ENCODE data around the gene MYH9. TPM values are rescaled to one million over a fixed set of nuclear protein-coding genes. Genes with fewer than 3 reads are reported as not detected.
A peak's percentile ranks its signal among the peaks of the same experiment; 100 is the strongest.

Gene MYH9
- total RNA-seq, 1 experiment from 2014 or later: 308 TPM

DNA sequence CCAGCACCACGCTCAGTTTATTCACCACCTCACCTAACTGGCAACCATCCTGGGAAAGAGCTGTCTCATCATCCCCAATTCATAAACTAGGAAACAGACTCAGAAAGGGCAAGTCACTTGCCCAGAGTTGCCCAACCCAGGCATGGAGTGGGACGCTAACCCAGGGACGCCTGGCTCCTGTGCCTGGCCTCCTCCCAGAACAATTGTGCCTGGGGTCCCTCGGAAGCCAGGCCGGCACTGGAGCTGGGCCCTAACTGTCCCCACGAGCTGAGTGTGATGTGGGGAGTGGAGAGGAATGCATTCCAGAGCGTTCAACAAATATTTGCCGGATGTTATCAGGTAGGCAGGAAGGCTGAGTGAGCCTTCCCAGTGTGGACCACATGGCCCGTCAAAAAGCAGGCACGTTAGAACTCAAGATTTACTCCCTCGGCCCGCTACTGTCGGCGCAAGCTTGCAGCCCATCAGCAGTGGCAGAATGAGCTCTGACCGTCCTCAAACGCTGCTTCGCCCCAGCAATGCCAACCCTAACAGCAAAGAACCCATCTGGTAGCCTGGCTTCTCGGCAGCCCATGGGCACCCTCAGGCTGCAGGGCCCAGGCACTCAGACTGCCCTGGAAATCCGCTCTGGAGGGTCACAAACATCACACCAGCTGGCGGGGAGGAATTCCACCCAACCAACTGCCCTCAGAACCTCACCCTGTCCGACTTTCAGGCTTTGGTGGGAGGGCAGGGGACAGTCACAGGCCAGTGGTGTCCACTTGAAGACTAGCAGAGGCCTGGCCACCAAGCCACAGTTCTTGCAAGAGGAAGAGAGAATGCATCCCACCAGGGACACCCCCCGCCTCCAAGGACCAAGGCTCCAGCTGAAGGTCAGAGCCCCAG, 35.6 kb downstream of the MYH9 start:
- DNase-seq (ENCODE audit: low read depth): peak; percentile 69

DNA sequence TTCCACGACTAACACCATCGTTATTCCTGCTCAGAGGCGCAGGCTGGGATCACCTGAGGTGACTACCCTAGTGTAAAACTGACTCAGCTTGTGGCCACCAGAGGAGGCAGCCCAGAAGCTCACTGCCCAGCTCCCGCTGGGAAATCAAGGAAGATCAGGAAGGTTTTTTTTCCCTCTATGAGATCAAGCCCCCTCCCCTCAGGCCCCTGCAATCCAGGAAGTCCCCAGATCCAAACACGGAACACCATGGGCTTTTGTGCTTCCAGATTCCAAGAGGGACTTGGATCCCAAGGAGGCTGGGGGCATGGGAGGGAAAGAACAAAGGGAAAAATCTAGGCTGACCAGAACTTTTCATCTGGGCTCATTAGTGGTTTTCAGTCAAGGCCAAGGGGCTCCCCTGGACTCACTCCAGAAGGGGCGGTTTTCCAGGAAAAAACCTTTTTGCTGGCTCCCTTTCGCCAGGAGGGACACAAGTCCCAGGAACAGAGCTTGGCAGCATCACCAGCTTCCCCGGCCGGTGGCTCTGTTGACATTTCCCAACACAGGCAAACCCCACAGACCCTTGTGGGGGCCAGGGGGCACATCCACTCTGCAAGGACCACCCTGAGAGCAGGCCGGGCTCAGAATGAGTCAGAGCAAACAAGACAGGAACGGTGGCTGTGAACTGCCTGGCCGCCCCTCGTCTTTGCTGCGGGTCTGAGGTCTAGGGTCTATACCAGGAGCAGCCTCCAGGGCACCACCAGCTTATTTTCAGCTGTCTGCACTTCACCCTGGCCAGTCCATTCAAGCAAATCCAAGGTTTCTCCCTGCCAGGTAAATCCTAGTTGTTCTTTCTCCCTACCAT, 36.8 kb downstream of the MYH9 start:
- DNase-seq (ENCODE audit: low read depth): peak; percentile 84

DNA sequence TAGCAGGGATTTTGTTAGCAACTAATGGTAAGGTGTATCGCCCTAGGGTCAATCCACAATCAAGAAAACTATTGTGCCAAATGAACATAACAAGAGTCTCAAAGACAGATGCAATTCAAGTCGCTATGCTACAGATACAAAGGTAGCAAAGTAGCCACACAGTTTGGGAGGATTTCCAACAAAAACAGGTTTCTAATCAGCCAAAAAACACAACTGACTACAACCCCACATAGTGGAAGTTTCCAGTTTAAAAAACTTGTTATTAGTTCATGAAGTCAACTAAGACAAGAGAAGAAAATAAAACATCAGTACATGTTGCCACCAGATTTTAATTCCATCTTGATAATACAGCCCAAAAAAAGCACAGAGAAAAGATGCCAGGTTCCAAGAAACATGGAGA, 38.0 kb downstream of the MYH9 start:
- no peak for DNase-seq (ENCODE audit: low read depth)

DNA sequence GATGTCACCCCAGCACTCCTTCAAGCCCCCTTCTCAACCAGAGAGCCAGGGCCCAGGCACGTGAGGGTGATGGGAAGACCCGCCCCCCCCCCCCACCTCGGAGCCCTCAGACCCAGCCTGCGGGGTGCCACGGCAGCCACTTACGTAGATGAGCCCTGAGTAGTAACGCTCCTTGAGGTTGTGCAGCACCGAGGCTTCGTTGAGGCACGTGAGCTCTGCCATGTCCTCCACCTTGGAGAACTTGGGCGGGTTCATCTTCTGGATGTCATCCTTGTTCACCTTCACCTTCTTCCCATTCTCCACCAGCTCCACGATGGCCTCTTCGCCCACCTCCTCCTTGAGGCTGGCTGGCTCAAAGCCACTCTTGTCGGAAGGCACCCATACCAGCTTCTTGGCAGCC, 39.0 kb downstream of the MYH9 start:
- no peak for DNase-seq (ENCODE audit: low read depth)

DNA sequence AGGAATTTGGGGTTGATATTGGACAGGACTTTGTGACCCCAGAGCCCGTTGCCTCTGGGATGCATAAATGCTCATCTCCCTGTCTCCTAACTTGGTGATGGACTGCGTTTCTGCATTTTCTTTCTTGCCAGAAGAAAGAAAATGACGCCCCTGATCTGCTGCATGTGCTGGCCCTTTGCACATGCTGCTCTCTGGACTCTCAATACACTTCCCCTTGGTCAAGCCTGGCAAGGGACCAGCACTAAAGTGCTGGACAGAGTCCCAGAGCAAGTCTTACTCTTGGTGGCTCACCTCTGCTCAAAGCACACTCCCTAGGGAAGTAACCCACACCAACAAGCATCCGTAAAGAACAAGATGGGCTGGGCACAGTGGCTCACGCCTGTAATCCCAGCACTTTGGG, 40.7 kb downstream of the MYH9 start:
- DNase-seq (ENCODE audit: low read depth): no peak

DNA sequence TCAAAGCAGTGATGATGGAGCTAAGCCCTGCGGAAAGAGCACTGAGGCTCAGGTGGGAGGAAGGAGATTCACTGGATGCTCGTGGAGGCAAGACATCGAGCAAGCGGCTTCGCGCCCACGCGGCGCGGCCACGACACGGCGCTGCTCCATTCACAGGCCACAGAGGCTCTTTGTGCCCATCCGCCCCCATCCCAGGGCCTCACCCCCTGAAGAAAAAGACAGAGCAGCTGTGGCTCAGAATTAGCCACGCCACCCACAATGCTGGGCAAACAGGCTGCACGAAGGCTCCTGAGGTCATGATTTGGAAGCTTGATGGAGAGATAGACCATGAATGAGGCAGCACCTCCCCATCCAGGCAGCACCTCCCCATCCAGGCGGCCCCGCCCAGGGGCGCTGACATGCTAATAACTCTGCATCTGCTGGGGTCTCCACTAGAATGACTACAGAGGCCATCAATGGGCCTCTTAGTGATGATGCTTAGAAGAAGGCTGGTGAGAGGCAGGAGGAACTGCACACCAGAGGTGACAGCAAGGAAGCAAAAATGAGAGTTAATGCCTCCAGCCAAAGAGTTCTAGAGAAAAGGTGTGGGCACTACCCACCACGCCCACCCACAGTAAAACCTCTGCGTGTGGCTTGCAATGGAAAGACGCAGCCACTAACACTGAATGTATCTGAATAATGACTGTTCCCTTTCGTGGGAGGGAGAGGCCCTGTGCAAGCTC, 43.5 kb downstream of the MYH9 start:
- DNase-seq (ENCODE audit: low read depth): no peak

DNA sequence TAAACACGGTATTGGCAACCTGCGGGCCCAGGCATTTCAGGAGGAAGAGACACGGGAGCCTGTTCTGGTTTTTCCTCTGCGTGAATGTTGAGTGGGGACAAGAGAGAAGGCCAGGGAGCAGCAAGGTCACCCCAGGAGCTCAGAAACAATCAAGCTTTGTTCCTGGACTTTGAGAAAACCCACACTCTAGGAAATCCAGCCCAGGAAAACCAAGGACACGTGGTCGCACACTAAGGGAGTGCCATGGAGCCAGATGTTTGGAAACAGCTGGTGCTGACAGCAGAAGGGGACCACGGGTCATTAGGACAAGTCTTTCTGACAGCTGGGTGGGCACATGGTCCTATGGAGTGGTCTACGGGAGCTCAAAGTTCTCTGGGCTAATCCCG, 44.1 kb downstream of the MYH9 start:
- DNase-seq (ENCODE audit: low read depth): no peak

DNA sequence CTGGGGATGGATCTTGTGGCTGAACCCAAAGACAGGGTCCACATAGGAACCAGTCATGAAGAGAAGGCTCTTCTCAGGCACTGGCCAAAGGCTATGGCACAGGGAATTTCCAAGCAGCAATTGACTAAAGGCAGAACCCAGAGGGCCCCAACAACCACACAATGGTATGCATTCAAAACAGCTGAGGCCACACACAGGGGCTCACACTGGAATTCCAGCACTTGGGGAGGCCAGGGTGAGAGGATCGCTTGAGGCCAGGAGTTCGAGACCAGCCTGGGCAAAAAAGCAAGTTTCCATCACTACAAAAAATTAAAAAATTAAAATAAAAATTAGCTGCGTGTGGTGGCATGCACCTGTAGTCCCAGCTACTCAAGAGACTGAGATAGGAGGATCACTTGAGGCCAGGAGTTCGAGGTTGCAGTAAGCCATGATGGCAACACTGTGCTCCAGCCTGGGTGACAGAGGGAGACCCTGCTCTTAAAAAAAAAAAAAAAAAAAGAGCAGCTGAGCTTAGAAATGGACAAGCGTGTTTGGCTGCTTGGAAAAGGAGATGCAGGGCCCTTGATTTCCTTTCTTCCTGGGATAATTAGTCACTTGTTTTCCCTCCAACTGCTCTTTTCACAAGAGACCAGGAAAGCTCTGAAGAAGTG, 44.6 kb downstream of the MYH9 start:
- DNase-seq (ENCODE audit: low read depth): no peak

DNA sequence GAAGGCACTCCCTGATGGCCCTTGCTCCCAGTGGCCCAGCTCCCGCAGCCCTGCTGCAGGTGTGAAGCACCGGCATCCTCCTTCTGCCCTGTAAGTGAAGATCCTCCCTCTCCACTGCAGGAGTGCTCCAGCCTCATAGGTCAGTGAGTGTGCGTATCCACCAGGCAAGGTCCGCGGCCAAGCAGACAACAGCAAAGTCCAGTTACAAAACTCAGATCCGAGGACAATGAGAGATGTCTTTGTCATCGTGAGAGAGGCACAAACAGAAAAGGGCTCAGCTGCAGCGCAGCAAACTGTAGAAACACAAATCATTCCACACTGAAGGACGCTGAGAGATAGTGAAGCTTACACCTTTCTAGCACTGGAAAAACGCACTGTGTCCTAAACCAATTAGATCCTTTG, 46.1 kb downstream of the MYH9 start:
- DNase-seq (ENCODE audit: low read depth): no peak

DNA sequence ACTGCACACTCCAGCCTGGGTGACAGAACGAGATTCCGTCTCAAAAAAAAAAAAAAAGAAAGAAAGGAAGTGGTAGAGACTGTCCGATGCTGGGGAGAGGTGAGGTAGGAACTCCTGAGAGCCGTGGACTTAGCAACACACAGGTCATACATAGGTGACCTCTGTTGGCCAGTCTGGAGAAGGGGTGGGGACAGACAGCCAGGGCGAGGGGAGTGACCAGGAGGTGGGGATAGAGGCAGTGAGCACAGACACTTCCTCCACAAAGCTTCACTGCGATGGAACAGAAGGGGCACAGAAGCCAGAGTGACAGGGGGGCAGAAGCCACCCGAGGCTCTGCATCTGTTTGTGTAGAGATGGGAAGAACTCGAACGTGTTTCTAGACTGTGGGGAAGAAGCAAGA, 47.1 kb downstream of the MYH9 start:
- DNase-seq (ENCODE audit: low read depth): no peak

DNA sequence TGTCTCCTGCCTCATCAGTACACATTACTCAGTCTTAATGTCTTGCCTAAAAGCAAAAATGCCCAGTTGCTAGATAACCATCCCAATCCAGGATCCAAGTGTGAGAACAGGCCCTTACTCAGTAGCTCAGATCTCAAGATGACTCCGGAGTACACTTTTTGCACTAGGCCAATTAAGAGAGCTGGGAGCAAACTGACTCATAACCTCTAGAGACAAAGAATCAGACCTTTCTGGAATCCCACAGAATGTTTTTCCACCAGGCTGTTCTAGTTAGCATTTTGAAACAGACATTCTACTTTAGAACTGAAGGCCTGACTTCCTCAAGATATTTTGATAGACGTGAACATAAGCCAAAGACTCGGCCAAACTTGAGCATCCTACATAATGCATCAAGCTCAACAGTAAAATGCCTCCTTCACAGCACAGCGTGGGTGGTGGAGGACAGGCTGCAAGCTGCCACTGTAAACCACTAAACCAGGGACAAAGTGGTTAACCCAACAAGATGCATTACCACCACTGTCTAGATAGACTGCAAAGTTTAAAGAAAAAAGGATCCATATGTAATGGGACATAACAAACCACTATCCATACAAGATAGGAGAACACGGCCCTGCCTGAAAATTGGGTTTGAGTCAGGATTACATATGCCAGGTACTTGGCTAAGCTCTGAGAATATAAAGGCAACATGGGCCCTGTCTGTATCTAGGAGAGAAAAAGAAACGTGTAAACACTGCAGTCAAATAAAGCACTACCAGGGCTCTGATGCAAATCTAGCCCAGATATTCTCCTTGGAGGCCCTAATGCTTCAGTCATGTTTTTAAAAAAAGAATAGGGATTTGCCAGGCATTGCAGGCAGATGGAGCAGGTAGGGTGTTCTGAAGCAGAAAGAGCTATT, 48.3 kb downstream of the MYH9 start:
- DNase-seq (ENCODE audit: low read depth): peak; percentile 53

DNA sequence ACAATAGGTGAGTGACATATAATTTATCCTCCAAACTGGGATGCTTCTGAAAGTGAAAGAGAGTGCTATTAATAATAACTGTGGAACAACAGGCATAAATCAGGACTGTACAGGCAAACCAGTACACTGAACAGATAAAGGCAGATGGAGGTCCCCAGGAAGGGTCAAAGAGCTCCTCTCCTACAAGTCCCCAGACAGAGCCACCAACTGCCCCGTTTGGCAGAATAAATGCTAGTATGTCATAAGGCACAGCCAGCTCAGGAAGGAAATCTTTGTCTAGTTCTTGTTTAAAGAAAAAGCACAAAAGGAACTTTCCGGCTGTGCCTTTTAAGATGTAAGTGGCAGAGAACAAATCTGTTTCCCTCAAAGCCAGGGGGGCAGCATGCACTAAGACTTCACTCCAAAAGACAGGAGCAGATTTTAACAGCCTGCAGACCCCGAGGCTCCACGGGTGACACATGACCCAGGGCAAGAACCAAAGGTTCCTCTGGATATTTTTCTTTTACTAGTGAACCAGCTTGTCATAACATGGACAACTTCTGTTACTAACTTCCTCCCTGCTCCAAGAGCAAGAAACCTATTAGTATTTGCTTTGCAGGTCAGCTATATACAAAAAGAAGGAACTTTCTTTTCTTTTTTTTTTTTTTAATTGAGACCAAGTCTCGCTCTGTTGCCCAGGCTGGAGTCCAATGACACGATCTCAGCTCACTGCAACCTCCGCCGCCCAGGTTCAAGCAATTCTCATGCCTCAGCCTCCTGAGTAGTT, 50.2 kb downstream of the MYH9 start:
- DNase-seq (ENCODE audit: low read depth): no peak

DNA sequence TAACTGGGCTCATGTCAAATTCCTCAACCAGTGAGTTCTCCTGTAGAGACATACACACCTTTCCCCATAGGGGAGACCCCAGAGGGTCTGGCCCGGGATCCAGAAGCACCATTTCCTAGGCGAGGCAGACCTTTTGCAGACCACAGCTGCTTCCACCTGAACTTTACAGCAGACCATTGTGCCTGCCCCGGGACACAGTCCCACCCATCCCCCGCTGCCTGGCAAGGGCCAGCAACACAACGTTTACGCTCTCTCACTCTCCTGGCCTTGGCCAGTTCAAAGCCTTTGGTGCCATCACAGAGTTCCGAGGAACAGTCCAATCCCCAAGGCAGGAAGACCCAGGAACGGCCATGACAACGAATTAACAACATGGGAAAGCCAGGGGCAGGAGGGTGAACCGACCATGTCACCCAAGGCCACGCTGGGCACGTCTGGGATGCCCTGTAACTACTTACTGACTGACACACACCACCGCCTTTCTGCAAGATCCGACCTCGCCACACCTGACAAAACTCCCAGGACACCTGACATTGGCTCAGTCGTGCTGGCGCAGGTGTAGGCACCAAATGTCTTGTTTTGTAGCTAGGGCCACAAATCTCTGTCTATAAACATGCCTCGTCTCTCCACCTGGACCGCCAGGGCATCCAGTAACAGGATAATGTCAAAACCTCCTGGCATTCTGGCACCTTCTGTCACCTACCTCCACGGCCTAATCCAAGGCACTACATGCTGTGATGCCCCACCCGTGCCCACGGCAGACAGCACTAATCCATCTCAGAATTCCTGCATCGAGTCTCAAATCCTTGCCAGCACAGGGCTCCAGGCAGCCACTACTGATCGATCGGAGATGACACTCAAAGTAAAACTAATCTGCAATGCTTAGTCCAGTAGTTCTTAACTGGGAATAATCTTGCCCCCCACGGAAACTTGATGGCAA, 51.3 kb downstream of the MYH9 start:
- no peak for DNase-seq (ENCODE audit: low read depth)

DNA sequence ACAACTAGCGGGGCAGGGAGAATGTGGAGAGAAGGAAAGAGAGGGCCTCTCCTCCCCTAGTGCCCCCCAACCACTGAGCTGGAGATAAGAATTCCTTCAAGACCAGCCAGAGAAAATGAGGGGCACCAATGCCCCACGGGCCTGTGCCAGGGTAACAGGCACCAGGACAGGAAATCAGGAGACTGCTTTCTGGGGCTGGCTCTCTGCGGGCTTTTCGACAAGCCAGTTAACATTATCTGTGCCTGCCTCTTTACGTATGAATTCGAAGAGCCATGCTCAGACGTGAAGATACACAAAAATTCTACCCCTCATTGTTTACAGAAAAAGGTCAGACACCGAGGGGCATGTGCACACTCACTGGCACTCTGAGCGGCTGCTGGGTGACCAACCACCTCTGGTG, 52.1 kb downstream of the MYH9 start:
- no peak for DNase-seq (ENCODE audit: low read depth)

DNA sequence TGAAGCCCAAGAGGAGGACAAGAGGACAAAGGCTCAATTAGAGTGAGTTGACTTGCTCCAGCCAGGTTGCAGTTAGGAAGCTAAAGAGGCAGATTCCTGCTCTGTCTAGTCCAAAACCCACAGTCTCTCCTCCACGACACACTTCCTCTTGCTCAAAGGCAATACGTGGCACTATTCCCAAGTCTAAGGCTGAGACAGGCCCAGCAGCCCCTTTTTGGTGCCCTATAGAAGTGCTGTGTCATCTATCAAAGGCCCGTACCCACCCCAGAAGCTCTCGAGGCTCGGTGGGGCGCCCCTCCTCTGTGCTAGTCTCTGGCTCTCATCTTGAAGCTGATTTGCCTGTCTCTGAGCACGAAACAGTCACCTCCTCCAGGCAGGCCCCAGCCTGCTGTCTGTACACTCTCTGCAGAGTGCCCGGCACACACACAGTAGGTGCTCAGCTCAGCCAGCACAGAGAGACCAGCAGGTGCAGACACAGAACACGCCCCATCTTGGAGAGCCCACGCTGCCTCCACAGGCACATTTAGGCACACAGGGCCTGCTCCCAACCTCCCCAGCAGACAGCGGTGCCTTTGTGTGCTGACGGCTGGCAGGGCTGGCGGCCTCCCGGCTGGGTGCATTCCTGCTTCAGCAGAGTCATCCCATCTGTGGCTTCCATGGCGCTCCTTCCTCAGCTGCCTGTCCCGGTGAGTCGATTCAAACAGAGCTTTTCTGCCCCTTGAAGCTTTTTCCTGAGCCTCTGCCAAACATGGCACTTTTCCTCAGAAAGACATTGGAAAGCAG, 52.8 kb downstream of the MYH9 start:
- peak; percentile 81 for DNase-seq (ENCODE audit: low read depth)

DNA sequence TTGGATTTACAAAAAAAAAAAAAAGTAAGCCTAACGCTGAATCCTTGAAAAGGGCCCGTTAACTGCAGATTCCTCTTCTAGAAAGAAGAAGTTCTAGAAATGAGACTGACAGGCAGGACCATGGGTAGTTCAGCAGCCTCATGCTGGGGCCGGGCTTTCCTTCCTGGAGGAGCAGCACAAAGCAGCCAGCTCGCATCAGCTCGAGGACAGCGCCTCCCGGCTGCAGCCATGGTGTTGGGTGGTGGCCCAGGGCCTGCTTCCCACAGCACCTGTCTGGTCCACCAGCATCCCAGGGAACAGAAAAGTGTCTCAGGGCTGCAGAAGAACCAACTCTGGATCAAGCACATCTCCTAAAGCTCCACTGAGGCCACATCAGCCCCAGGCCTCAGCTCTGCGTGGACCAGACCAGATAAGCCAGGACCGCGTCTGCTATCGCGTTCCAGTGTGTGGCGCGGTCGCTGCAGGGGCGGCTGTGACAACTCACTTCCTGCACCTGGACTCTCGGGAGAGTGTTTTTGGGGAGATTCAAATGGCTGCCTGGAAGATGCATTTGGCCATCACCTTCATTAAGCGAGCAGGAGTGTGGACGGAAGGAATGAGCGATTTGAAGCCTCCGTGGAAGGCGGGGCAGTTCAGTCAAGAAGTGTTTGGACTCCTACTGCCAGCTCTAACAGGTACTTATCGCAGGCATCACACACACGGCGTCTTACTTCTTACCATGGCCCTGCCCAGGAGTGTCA, 53.5 kb downstream of the MYH9 start:
- peak; percentile 41 for DNase-seq (ENCODE audit: low read depth)

DNA sequence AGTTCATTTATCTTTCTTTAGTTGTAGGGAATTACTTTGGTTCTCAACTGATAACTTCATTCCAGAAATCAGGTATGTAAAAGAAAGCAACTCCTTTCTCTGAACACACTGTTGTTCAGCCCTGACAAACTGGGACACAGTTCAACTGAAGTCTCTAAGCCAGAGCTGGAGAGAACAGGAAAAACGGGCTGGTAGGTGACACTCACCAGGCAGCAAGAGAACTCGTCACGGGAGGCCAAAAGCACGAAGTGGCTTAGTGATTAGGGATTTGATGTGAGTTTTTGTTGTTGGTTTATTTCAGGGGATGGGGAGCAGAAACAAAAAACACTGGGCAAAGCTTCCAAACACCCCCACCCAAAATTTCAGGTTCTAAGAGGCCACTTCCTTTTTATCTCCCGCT, 54.1 kb downstream of the MYH9 start:
- no peak for DNase-seq (ENCODE audit: low read depth)

Measured in HT1080 (cell line).